DOHH2 (cell line): ENCODE data around the gene METTL26.

ENCODE experiments used
- H3F3A ChIP-seq: fragments of 200-600 bp; sonication (generic), shearing (Covaris generic); 2 replicates; pipeline ENCODE4 v1.6.0; 2016; ENCODE audit warnings: antibody characterized with exemption, mild to moderate bottlenecking; ENCODE audit not compliant: control insufficient read depth, insufficient read depth
- H3K27ac ChIP-seq: fragments of 200-600 bp; sonication (generic); 2 replicates; pipeline ENCODE4 v1.5.1; 2014; ENCODE audit warnings: low read depth, mild to moderate bottlenecking, low read length, moderate library complexity
- H3K27me3 ChIP-seq: fragments of 200-600 bp; sonication (generic); 2 replicates; pipeline ENCODE4 v1.6.1; 2014; ENCODE audit warnings: mild to moderate bottlenecking, low read length, mixed read lengths; ENCODE audit not compliant: control insufficient read depth
- H3K36me3 ChIP-seq: fragments of 200-600 bp; sonication (generic); 2 replicates; pipeline ENCODE4 v1.6.1; 2014; ENCODE audit warnings: mild to moderate bottlenecking, low read length, moderate library complexity, mixed read lengths; ENCODE audit not compliant: control insufficient read depth
- H3K4me1 ChIP-seq: fragments of 200-600 bp; sonication (generic); 2 replicates; pipeline ENCODE4 v1.6.1; 2014; ENCODE audit warnings: mild to moderate bottlenecking, low read length, mixed read lengths; ENCODE audit not compliant: control insufficient read depth
- H3K4me2 ChIP-seq: fragments of 200-600 bp; sonication (generic); 2 replicates; pipeline ENCODE4 v1.6.0; 2014; ENCODE audit warnings: mild to moderate bottlenecking, low read length, moderate library complexity
- H3K4me3 ChIP-seq: fragments of 200-600 bp; sonication (generic); 2 replicates; pipeline ENCODE4 v1.5.1; 2014; ENCODE audit warnings: mild to moderate bottlenecking, low read length, mixed read lengths
- H3K79me2 ChIP-seq: fragments of 200-600 bp; sonication (generic); 2 replicates; pipeline ENCODE4 v1.6.1; 2014; ENCODE audit warnings: mild to moderate bottlenecking, low read length, mixed read lengths; ENCODE audit not compliant: control insufficient read depth
- H3K9me2 ChIP-seq: fragments of 200-600 bp; sonication (generic); replicated peaks from 2 replicates; pipeline ENCODE4 v1.6.1; 2014; ENCODE audit warnings: mild to moderate bottlenecking, low read length, mixed read lengths; ENCODE audit not compliant: control insufficient read depth
- H3K9me3 ChIP-seq: fragments of 200-600 bp; sonication (generic); 2 replicates; pipeline ENCODE4 v1.6.1; 2014; ENCODE audit warnings: antibody characterized with exemption, low read length, mixed read lengths; ENCODE audit not compliant: control insufficient read depth, insufficient read depth
- H4K20me1 ChIP-seq: fragments of 200-600 bp; sonication (generic); 2 replicates; pipeline ENCODE4 v1.6.0; 2014; ENCODE audit warnings: low read depth, mild to moderate bottlenecking, antibody characterized with exemption, low read length, moderate library complexity; ENCODE audit not compliant: control insufficient read depth, insufficient read depth
- CTCF ChIP-seq: fragments of 200-600 bp; sonication (generic); IDR thresholded peaks from one replicate; pipeline ENCODE4 v1.5.1; 2014; ENCODE audit warnings: antibody characterized with exemption, mild to moderate bottlenecking, low read depth, low read length; ENCODE audit not compliant: poor library complexity, severe bottlenecking
- EZH2phosphoT487 ChIP-seq: fragments of 200-600 bp; sonication (generic); IDR thresholded peaks from 2 replicates; pipeline ENCODE4 v1.6.1; 2017; ENCODE audit warnings: borderline replicate concordance, mild to moderate bottlenecking, antibody characterized with exemption, low read length, moderate library complexity, mixed read lengths

Gene METTL26

GRCh38 chr16:631808-632358 lies 4.2 kb downstream of the METTL26 start:
- Histone ChIP-seq H3K27me3 (no peaks in the 10 kb centered on the region), H3K4me3 (no peak overlapping the region), H3K9me3 (no peaks in the 10 kb centered on the region), H3K9me2 (no peaks in the 10 kb centered on the region), H3K4me2 (no peak overlapping the region), H3F3A (peaks cover 2% of the 10 kb centered on the region; the same call in 1 of the 2 replicates), H3K79me2 (peaks cover 19% of the 10 kb centered on the region), H3K27ac (no peak overlapping the region), H4K20me1 (no peaks in the 10 kb centered on the region), H3K4me1 (peaks cover 9% of the 10 kb centered on the region), H3K36me3 (peaks cover 29% of the 10 kb centered on the region)
- no peak for TF ChIP-seq EZH2phosphoT487
- no peak for TF ChIP-seq CTCF

GRCh38 chr16:630815-631405 lies 5.2 kb downstream of the METTL26 start, which contains the start of gene WFIKKN1:
Gene WFIKKN1, plus strand, starts transcription at chr16:630985. Its CDS starts 269 bp downstream, at chr16:631254.
- Histone ChIP-seq H3K36me3 (peaks cover 29% of the 10 kb centered on the region), H3K4me1 (peaks cover 9% of the 10 kb centered on the region), H3K27ac (no peak within 1 kb of the TSS), H3K9me3 (no peaks in the 10 kb centered on the region), H3K4me2 (no peak within 1 kb of the TSS), H3K4me3 (no peak within 1 kb of the TSS), H4K20me1 (no peaks in the 10 kb centered on the region), H3F3A (no peaks in the 10 kb centered on the region), H3K79me2 (peaks cover 16% of the 10 kb centered on the region), H3K9me2 (no peaks in the 10 kb centered on the region), H3K27me3 (no peaks in the 10 kb centered on the region)
- TF ChIP-seq CTCF (no peak), EZH2phosphoT487 (no peak)

- no peaks in the 10 kb centered on the region for H3K9me2 ChIP-seq
- H3K79me2 ChIP-seq, result peaks cover 11% of the 10 kb centered on the region
- no peaks in the 10 kb centered on the region for H3F3A ChIP-seq
- H3K27ac ChIP-seq, result no peak overlapping the region
- H3K36me3 ChIP-seq, result peaks cover 23% of the 10 kb centered on the region
- H4K20me1 ChIP-seq, result no peaks in the 10 kb centered on the region
- no peak overlapping the region for H3K4me2 ChIP-seq
- H3K9me3 ChIP-seq, result no peaks in the 10 kb centered on the region
- peaks cover 8% of the 10 kb centered on the region for H3K4me1 ChIP-seq
- no peaks in the 10 kb centered on the region for H3K27me3 ChIP-seq
- no peak for TF ChIP-seq CTCF
- H3K4me3 ChIP-seq, result no peak overlapping the region
Observed at GRCh38 chr16:630249-630814, 5.8 kb downstream of the METTL26 start.
